NCI-H2196 (cell line): ENCODE measurements around the gene FAM234A.
"Not testable (repeated sequence)": the region's sequence is repeated elsewhere in the genome, so short reads cannot be mapped to it uniquely, and the experiment has no call there.

ENCODE experiments used
- DNase-seq: peaks from one replicate; lab custom pipeline; 2025; ENCODE audit not compliant: unreplicated experiment; lab: John Stamatoyannopoulos, UW

The FAM234A gene

GRCh38 chr16:263944-264343 lies 29.3 kb downstream of the FAM234A start:
- DNase-seq = no peak

GRCh38 chr16:264440-264951 lies 29.9 kb downstream of the FAM234A start:
- no peak for DNase-seq

DNA sequence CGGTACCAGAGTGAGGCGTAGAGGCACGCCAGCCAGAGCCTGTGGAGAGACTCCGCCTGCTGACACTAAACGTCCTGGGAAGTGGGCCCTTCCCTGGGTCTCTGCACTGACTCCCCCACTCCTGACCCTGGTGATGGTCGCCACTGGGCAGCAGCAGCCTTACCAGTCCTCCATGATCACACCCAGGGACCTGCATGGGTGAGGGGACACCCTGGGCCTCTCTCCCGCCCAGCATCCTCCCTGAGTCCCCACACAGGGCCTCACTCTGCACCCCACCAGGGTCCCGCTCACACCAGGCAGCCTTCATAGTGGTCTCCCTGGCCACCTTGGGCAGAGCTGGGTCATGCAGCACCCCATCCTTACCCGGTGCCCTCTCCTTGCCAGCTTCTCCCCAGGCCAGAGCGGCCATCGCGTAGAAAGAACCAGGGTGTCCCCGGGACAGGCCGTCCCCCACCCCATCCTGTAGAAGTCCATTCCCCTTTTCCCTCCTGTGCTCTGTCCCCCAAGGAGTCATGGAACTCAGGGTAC lies 30.4 kb downstream of the FAM234A start:
- DNase-seq = no peak

DNA sequence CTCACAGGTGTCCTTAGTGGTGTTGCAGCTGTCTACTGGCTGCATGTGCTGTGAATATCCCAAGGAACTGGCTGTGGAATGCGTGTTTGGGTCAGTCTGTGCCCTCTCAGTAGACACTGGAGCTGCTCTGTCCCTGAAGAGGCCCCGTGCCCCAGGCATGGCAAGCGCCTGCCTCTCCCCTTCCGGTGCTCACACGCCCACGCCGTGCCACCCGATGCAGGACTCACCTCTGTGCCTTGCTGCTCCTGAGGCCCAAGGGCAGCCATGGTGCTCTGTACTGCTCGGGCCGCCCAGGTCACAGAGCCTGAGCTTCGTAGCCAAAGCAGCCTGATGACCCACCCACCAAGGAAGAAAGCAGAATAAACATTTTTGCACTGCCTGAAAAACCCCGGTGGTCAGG lies 31.1 kb downstream of the FAM234A start:
- no peak for DNase-seq

GRCh38 chr16:266258-267164 lies 31.9 kb downstream of the FAM234A start:
- no peak for DNase-seq

DNA sequence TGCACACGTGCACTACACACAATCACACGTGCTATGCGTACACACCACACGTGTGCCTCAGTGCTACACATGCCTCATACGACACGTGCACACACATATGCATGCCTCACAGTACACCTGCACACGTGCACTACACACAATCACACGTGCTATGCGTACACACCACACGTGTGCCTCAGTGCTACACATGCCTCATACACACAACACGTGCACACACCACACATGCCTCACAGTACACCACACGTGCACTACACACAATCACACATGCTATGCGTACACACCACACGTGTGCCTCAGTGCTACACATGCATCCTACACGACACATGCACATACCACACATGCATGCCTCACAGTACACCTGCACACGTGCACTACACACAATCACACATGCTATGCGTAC lies 32.9 kb downstream of the FAM234A start:
- DNase-seq = not testable (repeated sequence)

DNA sequence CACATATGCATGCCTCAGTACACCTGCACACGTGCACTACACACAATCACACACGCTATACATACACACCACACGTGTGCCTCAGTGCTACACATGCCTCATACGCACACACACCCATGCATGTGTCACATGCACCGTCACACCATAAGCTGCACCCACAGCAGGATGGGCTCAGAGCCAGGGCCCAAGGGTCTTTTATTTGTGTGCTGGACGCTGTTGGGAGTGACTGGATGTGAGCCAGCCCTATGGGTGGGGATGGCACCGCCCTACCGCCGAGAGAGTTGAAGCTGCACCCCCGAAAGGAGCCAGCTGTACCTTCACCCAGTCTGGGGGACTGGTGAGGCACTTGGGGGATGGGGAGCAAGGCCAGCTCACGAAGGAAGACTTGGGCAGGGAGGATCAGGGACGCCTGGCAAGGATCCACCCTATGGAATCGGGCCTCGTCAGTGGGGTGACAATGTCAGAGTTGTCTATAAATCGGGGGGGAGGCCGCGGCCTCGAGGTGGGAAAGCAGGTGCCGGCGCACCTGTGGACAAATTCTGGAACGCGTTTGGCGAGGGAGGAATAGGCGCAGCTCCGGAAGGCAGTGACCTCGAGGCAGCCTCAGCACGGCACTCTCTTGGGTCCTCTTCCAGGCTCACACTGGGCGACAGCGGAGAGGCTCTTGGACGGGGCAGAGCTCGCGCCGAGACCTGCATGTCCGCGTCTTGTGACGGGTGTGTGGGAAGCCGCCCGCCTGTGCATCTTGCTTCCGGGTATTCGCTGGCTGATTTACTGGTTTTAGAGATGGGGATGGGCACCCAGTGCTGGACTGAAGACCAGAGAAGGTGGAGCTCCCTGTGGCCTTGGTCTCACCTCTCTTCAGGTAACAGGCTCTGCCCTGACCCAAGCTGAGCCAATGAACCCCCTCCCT lies 33.8 kb downstream of the FAM234A start:
- DNase-seq = no peak

GRCh38 chr16:269061-269796 lies 34.6 kb downstream of the FAM234A start:
- no peak for DNase-seq

DNA sequence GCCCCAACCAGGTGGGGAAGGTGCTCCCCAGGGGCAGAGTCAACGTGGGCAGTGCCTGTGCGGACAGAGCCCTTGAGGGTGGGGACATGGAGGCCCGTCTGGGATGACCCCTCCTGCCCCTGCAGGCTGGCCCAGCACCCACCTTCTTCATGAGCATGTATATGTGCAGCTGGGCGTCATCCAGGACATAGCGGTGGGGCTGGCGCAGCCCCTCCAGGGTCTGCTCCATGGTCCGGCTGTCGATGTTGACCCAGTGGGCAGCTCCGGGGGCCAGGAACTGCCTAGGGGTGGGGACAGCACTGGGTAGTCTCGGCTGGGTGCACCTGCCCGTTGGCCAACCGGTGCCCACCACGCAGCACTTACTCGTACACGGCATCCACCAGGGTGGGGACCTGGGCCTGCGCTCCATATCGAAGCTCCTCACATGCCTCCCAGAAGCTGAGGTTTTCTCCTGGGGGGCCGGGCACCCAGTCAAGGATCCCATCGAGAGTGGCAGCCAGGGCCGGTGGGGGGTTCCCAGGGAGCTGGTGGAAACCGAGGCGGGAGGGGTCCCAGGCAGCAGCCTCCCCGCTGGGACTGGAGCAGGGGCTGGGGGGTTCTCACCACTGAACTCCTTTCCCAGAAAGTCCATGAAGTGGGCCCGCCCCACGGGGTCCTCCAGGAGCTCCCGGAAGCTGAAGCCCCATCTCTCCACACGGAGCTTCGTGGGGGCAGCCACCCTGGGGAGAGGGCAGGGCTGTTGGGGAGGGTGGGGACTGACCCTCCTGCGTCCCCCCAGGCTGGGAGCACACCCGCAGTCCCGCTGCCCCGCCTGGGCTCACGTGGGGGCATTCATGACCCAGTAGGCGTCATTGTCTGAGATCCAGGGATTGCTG lies 36.0 kb downstream of the FAM234A start:
- no peak for DNase-seq

DNA sequence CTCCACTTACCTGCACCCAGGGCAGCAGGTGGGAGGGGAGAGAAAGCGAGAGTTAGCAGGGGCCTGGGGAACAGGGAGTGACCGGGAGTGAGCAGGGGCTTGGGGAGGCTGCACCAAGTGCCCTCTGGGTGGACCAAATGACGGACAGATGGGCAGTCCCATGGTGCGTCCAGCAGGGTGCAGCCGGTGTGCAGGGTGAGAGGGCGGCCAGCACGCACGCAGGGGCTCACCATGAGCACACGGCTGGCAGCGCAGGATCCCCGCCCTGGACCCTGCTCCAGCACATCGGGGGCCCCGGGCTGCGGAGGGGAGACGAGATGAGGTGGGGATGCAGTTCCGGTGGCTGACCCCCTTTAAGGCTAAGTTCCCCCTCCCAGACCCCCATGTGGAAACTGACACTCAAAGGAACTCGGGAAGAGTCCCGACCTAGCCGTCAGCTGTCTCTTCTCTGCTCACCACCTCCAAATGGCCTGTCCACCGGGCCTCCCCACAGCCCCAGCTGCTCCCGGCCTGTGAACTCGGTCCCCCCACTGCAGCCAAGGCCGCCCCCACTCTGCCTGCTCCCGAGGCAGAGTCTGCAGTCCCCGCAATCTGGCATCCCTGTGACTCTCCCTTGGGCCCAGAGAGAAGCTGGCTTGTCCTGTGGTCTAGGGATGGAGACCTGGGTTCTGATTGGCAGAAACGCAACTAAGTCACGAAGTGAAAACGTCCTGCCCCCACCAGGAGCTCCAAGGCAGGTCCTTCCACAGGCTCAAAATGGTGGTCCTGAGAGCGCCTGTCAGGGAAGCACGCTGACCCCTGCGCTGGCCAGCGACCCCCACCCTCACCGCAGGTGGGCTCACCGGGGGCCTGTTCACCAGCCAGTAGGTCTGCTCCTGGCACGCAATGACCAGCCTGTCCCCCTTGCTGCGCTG lies 38.3 kb downstream of the FAM234A start:
- DNase-seq = no peak

DNA sequence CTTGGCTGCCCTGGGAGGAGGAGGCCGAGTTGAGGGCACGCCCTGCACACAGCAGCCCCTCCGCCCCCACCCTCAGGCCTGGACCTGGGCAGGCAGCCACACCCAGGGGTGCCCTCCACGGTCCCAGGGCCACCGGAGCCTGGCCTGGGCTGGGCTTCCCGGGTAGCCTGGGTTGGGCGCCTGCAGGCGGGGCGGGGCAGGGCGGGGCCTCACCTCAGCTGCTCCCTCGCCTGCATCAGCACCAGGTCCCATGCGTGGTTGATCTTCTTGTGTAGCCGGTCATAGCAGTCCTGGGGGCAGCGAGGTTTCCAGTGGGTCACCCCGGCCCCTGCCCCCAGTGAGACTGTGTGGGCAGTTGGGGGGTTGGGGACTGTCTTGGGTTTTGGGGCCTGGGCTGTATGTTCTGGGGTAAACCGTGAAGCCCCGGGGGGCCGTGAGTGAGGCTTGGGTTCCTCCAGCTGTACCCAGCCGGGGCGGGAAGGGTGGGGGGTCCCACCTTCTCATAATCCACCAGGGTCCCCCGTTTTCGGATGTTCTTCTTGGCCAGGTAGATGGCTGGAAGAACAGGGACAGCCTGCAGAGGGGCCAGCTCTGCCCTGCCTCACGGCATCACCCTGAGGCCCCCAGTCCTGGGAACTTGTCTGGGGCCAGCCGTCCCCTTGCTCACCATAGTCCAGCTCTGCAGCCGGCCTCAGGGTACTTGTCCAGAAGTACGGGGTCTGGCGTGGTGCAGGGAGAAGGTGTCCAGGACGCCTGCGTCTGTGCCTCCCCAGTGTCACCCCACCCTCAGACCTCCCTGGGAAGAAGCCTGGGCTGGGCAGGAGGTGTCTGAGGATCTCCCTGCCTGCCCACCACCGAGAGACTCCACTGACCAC lies 39.2 kb downstream of the FAM234A start:
- DNase-seq = no peak

DNA sequence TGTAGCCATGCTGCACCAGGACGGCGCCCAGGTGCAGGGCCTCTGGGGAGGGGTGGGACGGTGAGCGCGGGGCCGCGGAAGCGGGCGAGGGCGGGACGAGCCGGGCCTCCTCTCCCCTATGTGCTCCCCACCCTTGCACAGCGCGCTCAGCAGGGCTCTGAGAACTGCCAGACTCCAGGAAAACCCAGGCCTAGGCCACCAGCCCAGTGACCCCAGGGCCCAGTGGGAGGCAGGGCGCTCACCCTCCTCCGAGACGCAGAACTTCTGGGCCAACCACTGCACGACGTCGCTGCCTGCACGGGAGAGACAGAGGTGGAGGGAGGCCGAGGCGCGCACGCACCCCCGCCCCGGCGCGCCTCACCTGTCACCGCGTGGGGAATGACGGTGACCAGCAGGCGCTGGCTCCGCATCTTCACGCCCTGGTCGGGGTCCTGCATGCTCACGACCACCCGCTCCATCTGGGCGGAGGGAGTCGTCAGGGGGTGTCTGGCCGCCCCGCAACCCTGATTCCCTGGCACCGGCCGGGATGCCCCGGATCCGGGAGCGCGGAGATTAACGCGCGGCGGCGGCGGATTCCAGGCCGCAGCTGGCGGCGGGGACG lies 40.5 kb downstream of the FAM234A start:
- DNase-seq = no peak

DNA sequence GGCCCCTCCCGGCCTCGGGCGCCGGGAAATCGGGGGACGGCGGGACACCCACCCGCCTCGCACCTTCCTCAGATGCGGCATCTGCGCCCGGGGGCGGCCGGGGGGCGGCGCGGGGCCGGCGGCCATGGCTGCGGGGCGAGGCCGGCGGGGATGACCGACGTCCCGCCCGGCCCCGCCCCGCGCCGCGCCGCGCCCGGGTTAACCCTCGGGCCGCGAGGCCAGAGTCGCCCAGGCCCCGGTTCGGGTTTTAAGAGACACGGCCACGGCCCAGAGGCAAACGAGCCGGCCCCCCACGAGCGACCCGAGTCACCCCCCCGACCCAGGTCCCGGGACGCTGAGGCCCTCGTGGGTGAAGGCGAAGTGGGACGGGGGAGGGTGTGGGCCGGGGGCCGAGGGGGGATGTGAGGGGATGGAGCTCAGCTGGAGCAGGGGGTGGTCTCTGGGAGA lies 41.2 kb downstream of the FAM234A start, which contains the start of gene RGS11:
Gene RGS11, minus strand, starts transcription at position 159 of the 447 bp plus-strand sequence. Its CDS starts 33 bp downstream, at position 126.
- no peak for DNase-seq

DNA sequence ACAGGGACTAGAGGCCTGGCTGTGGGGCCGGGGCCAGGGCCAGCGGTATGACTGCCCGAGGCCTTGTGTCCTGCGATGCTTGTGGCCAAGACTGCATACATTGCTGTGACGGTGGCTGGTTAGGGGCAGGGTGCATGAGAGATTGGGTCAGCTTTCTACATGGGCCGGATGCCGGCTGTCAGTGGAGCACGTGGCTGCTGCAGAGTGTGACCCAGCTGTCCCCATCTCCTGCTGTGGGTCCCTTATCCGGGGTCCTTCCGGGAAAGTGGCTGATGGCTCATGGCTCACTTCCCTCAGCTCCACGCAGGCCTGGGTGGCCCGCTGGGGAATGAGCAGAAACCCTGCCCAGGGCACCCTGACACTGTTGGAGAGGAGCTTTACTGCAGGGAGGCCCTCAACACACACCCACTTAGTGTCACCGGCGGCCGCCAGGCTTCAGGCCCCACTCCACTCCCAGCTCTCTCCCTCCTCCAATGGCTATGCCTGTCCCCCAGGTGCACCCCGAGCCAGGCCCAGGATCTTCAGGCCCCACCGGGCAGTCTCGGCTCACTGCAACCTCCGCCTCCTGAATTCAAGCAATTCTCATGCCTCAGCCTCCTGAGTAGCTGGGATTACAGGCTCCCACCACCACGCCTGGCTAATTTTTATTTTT lies 41.9 kb downstream of the FAM234A start:
- no peak for DNase-seq

DNA sequence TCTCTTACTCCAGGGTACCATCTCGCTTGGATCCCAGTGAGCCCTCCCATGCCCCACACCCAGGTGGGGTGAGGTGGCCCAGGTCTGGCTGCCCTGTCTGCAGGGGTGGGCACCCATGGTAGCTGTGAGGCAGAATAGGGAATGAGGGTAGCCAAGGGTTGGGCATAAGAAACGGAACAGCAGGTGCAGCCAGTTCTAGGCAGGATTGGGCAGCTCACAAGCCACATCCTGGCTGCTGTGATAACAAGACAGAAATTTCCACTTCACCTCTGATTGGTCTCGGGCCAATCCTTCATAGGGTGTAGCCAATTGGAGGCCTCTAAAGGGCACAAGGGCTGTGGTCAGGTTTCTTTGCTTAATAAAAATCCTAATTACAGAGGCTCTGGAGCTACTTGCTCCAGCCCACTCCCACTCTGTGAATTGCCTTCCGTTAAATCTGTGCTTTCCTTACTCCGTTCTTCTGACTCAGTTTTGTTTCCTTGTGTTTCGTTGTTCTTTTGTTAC lies 44.3 kb downstream of the FAM234A start:
- DNase-seq = peak; percentile 94

DNA sequence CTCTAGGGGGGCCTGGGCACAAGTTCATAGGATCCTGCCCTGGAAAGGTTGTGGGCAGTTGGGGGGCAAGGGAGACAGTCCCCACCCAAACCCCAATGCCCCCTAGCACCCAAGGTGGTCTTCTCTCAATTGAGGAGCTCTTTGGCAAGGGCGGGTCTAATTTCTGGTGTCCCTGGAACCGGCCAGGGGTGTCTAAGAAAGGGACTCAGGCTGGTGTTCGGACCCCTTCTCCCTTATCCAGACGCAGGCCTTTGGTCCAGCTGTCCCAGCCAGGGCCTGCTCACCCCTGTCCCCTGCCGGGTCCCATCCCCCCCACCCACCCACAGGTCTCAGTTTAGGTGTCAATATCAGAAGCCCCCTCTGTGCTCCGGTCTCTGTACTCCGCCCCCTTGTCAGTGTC lies 44.9 kb downstream of the FAM234A start:
- no peak for DNase-seq
